Urothelium cell line (cell line): Measurements from ENCODE around the gene IZUMO1.
"Not testable (repeated sequence)": the region's sequence is repeated elsewhere in the genome, so short reads cannot be mapped to it uniquely, and the experiment has no call there.

Experiments
- DNase-seq: peaks from one replicate; pipeline ENCODE4 v3.0.0; 2011; ENCODE audit warnings: low spot score, mixed read lengths
- FAIRE-seq: peaks from 2 replicates; lab custom pipeline; 2011; peaks lifted over from hg19 to GRCh38; lab: Jason Lieb, UNC

Gene IZUMO1

GRCh38 chr19:48746738-48747575, at the start of gene IZUMO1:
IZUMO1 (minus strand) TSS chr19:48746909; CDS start chr19:48745859, 1,050 bp downstream.
- FAIRE-seq (no peak), DNase-seq (no peak)

DNA sequence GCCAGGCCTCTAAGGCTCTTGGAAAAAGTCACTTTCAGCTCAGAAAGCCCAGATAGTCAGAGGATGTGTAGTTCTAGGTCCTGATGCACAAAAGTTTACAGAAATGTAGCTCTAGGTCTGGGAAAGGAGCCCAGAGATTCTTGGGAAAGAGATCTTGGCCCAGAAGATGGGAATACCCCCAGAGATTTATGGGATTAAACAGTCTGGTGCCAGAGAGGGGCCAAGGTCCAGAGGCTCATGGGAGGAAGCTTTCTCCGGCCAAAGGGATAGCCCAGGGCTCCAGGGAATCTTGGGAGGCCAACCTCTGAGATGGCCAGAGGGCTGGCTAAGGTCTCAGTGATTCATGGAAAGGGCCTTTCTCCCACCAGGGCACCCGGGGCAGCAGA, 49.0 kb upstream of the IZUMO1 start:
- FAIRE-seq = no peak

DNA sequence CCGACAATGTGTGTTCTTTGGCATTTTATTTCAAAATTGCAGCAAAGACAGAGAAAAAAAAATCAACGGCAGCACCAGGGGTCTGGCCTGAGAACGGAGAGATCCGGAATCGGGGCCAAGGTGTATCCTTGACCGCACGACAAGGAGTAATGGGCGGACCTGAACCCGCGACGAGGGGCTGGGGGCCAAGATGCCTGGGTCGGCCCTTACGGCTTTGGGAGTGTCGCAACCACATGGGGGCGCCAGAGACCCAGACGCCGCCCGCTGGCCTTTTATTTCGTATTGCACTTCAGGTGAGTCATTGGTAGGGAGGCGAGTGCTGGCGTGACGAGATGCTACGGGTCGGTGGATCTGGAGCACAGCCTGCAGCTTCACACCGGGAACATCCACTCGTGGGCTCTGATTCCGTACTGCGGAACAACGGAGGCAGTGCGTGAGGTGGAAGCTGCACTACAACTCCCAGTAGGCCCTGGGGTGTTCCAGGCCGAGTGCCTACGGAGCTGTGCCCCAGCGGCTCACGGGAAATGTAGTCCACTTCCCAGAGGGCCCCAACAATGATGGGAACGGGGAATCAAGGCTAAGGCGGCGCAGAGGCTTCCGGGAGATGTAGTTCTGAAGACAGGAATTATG, 48.5 kb upstream of the IZUMO1 start:
- DNase-seq = peak; percentile 92
- peak; percentile 83 for FAIRE-seq

More for the DNA sequence above, 49.0 kb upstream of the IZUMO1 start:
- no peak for DNase-seq

DNA sequence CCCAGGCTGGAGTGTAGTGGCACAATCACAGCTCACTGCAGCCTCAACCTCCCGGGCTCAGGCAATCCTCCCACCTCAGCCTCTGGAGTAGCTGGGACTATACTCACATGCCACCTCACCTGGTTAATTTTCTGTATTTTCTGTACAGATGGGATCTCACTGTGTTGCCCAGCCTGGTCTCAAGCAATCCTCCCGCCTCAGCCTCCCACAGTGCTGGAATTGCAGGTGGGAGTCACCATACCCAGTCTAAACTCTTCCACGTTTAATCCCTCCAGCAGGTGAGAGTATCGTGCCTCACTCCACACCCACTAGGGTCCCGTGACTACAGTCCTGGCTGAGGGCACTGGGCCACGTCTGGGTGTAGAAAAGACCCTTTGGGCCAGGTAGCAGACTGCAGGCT, 47.6 kb upstream of the IZUMO1 start:
- FAIRE-seq (no peak), DNase-seq (no peak)

DNA sequence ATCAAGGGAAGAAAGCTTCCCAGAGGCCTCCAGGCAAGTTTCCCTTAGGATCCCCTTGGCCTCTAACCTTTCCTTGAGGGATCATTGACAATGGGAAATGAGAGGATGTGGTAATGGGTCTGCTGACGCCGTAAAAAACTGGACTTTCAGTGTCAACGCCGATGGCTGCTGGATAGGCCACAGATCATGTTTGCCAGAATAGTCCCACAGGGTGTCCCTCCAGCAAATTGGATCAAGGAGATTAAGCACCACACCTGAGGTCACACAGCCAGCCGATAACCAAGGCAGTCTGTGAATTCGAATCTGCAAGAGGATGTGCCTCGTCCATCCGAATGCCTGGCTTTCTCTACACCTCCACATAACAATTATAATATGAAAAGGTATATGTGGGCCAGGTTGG, 46.6 kb upstream of the IZUMO1 start:
- no peak for FAIRE-seq

DNA sequence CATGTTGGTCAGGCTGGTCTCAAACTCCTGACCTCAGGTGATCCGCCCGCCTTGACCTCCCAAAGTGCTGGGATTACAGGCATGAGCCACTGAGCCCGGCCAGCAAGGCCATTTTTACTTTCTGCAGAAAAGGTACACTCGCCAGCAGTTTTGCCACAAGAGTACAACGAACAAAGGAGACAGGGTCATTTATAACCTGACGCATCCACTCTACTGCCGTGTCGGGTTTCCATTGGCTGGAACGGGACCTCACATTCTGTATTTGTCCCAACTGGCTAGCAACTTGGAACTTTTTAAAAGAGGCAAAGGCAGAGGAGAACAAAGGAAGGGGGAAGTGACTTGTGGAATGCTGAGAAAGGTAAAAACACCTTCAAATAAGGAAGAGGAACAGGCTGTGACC, 40.6 kb upstream of the IZUMO1 start:
- not testable (repeated sequence) for DNase-seq, FAIRE-seq

More for the DNA sequence above, 46.6 kb upstream of the IZUMO1 start:
- DNase-seq = no peak

DNA sequence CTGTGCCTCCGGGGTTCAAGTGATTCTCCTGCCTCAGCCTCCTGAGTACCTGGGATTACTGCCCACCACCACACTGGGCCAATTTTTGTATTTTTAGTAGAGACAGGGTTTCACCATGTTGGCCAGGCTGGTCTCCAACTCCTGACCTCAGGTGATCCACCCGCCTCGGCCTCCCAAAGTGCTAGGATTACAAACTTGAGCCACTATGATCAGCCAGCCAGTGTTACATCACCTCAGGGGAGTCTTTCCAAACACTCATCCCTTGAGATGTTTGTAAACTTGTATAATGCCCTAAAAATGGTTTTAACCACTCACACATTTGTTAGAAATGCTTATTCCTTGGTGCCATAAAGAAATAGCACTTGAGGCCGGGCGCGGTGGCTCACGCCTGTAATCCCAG, 39.7 kb upstream of the IZUMO1 start:
- FAIRE-seq, DNase-seq: not testable (repeated sequence)

GRCh38 chr19:48784527-48784926, 37.8 kb upstream of the IZUMO1 start:
- no peak for FAIRE-seq
- DNase-seq = no peak

- FAIRE-seq = no peak
These were observed 34.1 kb upstream of the IZUMO1 start for GRCh38 chr19:48780631-48781391.

GRCh38 chr19:48779636-48780035, 32.9 kb upstream of the IZUMO1 start:
- DNase-seq (no peak), FAIRE-seq (no peak)

More at GRCh38 chr19:48780631-48781391, 34.1 kb upstream of the IZUMO1 start:
- DNase-seq = no peak

- FAIRE-seq (no peak), DNase-seq (no peak)
These were observed 31.0 kb upstream of the IZUMO1 start for GRCh38 chr19:48777720-48778119.

DNA sequence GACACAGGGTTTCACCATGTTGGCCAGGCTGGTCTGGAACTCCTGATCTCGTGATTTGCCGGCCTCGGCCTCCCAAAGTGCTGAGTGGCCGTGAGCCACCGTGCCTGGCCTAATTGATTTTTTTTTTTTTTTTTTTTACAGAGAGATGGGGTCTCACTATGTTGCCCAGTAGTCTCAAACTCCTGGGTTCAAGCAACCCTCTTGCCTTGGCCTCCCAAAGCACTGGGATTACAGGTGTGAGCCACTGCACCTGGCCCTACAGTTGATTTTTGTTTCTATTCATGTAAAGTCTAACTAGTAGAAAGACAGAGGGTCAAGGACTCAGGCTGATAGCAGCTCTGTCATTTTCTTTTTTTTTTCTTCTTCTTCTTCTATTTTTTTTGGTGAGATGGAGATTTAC, 30.4 kb upstream of the IZUMO1 start:
- no peak for DNase-seq
- FAIRE-seq = no peak

- DNase-seq = no peak
- no peak for FAIRE-seq
These were observed 25.8 kb upstream of the IZUMO1 start for GRCh38 chr19:48772503-48772953.

GRCh38 chr19:48770734-48771472, 24.2 kb upstream of the IZUMO1 start:
- no peak for FAIRE-seq
- no peak for DNase-seq

- no peak for FAIRE-seq
These were observed 23.6 kb upstream of the IZUMO1 start for GRCh38 chr19:48770266-48770665.

GRCh38 chr19:48768994-48769713, 22.4 kb upstream of the IZUMO1 start:
- no peak for DNase-seq
- no peak for FAIRE-seq

More at GRCh38 chr19:48770266-48770665, 23.6 kb upstream of the IZUMO1 start:
- DNase-seq = no peak

GRCh38 chr19:48768171-48768753, 21.6 kb upstream of the IZUMO1 start:
- not testable (repeated sequence) for DNase-seq

DNA sequence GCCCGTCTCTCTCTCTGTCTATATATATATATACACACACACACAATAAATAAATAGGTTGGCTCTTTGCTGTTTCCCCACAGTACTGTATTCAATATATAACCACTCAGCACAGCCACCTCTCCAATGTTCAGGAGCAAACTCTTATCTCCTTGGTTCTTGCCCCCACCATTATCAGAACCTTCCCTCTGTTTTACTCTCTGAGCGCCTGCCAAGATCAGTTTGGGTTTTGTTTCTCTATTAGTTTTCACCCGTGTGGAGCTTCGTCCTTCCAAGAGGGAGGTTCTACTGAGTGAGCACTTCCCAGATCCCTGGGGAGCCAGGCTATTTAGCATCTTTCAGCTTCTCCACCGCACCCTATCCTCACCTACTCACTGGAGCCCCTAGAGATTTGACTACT, 19.1 kb upstream of the IZUMO1 start:
- FAIRE-seq, DNase-seq: not testable (repeated sequence)

More at GRCh38 chr19:48768171-48768753, 21.6 kb upstream of the IZUMO1 start:
- FAIRE-seq = not testable (repeated sequence)

- DNase-seq = no peak
- no peak for FAIRE-seq
These were observed 13.9 kb upstream of the IZUMO1 start for GRCh38 chr19:48760504-48761205.
